Stimulated activated CD4-positive, alpha-beta T cell treated with anti-CD3 and anti-CD28 coated beads, Interleukin-12 subunit alpha, Interleukin-12 subunit beta, amount 100 ng/mL, for 4 hours (primary cell): Measurements from ENCODE around the gene PIGM.

ENCODE experiments used
- DNase-seq: peaks from one replicate; pipeline ENCODE4 v3.0.0-alpha.2; 2020

The PIGM gene

DNA sequence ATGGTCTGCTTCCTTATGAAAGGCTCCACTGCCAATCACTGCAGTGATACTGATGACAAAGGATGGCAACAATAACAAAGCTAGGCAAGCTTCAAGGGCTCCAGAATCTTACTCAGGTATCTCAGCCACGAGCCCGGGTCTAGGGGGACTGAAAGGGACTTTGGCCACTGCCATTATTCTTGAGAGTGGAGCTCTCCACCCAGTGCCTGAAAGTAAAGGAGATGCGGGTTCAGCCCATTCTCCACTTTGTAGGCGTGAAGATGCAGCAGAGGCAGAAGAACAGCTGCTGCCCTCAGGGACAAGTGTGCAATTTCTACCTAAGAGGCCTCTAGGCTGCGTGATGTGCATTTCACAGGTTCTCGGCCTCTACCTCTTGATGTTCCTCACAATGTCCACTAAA, 46.3 kb downstream of the PIGM start:
- no peak for DNase-seq

GRCh38 chr1:159983681-159984080, 48.1 kb downstream of the PIGM start:
- no peak for DNase-seq

- no peak for DNase-seq
Measured at GRCh38 chr1:159982280-159982679, 49.5 kb downstream of the PIGM start.

GRCh38 chr1:159981351-159982055, 50.3 kb downstream of the PIGM start:
- DNase-seq: no peak

GRCh38 chr1:159980786-159981185, 51.0 kb downstream of the PIGM start:
- no peak for DNase-seq

GRCh38 chr1:159980076-159980475, 51.7 kb downstream of the PIGM start:
- no peak for DNase-seq

DNA sequence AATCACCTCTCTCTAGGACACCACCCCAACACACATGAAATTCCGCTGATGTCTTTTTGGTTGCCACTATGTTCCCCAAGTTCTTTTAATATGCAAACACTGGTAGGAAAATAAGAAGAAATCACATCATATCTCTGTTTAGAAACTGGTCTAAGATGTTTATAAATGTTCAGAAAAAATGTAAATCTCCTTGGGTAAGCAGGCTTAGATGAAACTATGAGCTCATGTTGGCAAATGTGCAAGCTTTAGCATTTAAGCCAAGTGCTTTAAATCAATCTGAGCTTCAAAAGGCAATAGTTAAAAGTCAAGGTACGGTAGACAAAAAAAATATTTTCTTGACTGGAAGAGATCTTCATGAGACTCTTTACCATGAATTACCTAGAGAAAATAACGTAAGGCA, 52.5 kb downstream of the PIGM start:
- no peak for DNase-seq

DNA sequence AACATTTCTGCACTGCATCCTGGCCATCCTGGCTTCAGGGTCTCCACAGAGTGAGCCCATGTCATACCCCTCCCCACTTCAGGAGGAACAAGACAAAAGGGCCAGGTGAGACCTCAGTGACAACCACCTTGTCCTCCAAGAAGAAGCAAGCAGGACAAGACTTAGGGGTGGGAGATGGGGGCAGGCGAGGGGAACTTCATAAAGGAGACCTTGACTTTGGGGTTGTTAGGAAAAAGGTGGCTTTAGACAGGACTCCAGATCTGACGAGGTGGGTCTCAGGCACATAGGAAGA, 53.7 kb downstream of the PIGM start:
- no peak for DNase-seq

- DNase-seq: no peak
Measured at GRCh38 chr1:159977364-159978106, 54.3 kb downstream of the PIGM start.
